CD4-positive, alpha-beta T cell treated with Interleukin-6 for 4 hours (primary cell): ENCODE measurements around the gene UBE2O.
"Not testable (repeated sequence)": the region's sequence is repeated elsewhere in the genome, so short reads cannot be mapped to it uniquely, and the experiment has no call there.

ENCODE experiments used
- DNase-seq: peaks from one replicate; pipeline ENCODE4 v3.0.0-alpha.2; 2020; ENCODE audit warnings: mixed read lengths

UBE2O gene

DNA sequence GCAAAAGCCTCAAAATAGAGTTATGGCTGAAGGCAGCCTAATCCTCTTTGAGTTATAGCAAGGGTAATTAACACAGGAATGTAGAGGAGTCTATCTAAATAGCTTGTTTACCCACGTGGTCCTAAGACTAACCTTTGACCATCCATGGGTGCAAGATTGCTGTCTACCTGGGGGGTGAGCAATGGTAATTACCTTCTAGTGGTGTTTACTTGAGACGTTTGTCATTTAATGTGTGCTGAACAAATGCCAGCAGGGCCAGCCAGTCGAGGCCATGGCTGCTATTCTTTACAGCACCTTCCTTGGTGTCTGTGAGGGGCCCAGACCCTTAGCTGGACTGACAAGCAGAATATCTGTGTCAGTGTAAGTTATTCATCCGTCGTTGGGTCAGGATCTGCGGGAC, 85.3 kb downstream of the UBE2O start:
- no peak for DNase-seq

DNA sequence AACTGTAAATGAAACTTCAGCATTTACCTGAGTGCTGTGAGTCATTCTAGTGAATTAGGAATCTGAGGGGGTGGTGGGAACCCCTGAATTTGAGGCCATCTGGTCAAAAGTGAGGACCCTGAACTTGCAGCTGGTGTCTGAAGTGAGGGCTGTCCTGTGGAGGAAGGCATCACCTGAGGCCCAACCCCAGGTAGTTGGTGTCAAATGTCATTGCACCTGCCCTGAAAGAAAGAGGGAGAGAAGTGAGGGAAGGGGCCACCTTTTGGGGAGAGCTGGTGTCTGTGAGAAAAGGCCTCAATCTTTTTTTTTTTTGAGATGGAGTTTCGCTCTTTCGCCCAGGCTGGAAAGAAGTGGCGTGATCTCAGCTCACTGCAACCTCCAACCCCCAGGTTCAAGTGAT, 86.7 kb downstream of the UBE2O start:
- DNase-seq = no peak

DNA sequence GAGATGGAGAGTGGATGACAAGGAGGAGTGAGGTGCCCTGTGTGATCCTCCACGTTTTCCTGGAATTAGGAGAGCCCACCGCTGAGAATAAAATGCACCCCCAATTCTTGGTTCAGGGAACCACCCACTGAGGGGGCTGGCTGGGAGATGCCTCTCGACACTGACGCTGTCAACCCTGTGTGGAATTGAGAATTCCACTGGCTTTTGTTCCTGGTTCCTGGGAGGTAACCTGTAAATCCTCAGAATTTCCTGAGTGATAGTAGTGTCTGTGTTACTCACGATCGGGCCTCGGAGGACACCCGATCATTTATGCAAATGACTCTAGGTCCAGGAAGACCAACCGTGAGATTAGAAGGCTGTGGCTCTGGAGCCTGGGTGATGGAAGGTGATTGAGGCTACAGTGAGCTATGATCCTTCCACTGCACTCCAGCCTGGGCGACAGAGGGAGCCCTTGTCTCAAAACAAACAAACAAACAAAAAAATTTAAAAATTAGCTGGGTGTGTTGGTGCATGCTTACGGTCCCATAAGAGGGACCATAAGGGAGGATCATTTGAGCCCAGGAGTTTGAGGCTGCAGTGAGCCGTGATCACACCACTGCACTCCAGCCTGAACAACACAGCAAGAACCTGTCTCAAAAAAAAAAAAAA, 87.6 kb downstream of the UBE2O start:
- DNase-seq = no peak

DNA sequence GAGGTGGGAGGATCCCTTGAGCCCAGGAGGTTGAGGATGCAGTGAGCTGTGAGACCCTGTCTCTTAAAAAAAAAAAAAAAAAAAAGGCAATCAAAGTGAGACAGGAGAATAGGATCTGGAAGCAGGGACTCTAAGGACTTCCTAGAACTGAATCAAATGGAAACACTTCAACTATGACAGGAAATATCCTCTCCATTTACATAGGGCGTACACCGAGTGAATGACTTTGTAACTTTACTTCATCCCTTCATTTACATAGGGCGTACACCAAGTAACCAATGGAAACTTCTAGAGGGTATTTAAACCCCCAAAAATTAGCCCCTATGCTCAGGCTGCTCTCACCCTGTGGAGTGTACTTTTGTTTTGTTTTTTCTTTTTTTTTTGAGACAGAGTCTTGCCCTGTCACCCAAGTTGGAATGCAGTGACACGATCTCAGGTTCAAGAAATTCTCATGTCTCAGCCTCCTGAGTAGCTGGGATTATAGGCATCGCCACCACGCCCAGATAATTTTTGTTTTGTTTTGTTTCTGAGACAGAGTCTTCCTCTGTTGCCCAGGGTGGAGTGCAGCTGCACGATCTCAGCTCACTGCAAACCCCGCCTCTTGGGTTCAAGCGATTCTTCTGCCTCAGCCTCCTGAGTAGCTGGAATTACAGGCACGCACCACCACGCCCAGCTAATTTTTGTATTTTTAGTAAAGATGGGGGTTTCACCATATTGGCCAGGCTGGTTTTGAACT, 89.7 kb downstream of the UBE2O start:
- no peak for DNase-seq

DNA sequence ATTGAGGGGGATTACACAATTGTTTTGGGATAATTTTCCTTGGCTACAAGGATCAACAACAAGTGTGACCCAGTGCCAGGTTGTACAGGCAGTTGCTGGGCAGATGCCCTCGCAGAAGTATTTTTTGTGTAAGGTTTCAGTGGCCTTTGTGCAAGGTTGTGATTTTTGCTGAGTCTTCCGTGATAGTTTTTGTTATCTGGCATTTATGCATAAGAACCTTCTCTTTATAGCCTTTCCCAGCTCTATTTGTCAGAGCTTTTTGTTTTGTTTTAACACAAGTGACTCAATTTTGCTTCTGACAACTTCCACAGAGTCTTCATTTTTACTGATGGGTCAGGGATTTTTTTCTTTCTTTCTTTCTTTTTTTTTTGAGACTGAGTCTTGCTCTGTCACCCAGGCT, 92.5 kb downstream of the UBE2O start:
- no peak for DNase-seq

DNA sequence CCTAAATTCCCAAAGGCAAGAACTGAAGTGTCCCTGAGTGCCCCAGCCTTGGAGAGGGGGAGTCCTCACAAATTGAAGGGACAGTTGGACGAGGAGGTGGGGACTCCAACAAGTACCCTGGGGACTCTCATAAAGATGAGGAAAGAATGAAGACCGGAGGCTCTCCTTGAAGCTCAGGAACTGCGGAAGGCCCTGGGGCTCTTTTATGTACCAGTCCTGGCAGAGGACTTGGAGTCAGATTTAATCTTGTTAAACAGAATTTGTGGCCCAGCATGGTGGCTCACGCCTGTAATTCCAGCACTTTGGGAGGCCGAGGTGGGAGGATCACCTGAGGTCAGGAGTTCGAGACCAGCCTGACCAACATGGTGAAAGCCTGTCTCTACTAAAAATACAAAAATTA, 93.2 kb downstream of the UBE2O start:
- not testable (repeated sequence) for DNase-seq

DNA sequence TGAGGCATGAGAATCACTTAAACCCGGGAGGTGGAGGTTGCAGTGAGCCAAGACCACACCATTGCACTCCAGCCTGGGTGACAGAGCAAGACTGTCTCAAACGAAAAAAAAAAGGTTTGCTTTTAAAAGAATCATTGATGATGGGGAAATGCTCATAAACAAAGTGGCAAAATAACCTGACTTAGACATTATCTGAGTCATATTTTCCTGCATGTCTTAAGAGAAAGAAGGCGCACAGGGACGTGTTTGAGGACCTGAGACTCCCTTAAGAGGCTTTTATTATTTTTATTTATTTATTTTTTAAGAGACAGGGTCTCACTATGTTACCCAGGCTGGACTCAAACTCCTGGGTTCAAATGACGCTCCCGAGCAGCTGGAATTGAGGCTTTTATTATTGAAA, 93.6 kb downstream of the UBE2O start:
- DNase-seq = no peak

DNA sequence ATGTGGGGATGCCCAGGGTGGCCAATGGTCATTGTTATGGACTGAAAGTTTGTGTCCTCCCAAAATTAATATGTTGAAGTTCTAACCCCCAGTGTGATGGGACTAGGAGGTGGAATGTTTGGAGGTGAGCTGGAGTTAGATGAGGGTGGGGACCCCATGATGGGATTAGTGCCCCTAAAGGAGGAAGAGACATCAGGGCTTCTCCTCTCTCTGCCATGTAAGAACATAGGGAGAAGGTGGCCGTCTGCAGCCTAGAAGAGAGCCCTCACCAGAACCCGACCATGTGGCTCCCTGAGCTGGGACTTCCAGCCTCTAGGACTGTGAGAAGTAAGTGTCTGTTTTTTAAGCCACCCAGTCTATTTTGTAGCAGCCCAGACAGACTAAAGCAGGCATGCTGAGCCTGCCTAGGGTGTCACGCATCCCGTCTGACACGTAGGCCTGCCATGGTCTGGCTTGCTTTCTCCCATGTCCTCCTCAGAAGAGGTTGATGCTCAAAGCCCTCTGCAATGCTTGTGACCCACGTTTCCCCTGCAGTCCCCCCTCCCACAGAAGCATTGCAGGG, 95.3 kb downstream of the UBE2O start:
- DNase-seq = no peak

DNA sequence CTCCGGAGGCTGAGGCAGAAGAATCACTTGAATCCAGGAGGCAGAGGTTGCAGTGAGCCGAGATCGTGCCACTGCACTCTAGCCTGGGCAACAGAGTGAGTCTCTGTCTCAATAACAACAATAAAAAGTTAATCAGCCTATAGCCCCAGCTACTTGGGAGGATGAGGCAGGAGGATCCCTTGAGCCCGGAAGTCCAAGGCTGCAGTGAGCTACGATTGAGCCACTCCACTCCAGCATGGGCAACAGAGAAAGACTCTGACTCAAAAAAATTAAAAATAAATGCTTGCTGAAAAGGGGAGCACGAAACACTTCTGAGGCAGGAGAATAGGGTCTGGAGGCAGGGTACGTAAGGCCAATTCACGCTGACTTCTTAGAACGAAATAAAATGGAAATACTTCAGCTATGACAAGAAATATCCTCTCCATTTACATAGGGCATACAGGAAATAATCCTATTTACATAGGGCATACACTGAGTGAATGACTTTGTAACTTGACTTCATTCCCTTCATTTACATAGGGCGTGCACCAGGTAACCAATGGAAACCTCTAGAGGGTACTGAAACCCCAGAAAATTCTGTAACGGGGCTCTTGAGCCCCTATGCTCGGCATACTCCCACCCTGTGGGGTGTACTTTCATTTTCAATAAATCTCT, 96.0 kb downstream of the UBE2O start:
- DNase-seq = no peak

DNA sequence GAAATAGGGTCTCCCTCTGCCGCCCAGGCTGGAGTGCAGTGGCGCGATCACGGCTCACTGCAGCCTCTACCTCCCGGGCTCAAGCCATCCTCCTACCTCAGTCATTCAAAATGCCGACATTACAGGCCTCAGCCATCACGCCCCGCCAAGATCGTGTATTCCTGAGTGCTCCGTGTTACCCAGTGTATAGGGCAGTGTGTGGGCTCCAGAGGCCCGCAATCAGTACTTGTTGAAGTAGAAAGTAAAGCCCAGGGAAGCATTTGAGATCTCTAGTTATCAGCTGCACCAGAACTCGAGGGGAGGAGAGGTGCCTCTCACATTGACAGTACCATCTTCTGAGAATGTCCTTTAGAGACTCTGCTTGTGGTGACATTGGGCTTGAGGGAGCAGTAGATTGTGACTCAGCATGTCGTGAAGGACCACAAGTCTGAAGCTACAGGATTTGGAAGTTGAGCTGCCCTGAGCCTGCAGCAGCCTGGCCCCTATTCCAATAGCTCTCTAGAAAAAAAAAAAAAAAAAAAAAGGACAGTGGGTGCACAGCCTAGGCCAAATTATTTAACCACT, 98.1 kb downstream of the UBE2O start:
- no peak for DNase-seq

DNA sequence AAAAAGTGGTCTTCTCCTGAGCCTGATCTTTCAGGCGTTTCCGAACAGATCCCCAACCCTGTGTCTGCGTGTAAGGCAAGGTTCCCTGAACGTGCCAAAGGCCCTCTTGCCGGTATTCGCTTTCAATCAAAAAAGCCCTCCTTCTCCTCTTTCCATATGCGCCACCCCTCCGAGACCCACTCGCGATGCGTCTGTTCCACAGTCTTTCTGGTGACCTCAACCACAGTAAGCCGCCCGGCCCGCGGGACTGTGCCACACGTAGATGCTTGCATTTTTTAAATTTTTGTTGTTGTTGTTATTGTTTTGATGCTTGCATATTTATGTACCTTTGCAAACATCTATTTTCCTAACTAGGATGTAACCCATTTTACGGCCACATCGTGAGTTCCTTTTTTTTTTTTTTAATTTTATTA, 98.6 kb downstream of the UBE2O start:
- no peak for DNase-seq

DNA sequence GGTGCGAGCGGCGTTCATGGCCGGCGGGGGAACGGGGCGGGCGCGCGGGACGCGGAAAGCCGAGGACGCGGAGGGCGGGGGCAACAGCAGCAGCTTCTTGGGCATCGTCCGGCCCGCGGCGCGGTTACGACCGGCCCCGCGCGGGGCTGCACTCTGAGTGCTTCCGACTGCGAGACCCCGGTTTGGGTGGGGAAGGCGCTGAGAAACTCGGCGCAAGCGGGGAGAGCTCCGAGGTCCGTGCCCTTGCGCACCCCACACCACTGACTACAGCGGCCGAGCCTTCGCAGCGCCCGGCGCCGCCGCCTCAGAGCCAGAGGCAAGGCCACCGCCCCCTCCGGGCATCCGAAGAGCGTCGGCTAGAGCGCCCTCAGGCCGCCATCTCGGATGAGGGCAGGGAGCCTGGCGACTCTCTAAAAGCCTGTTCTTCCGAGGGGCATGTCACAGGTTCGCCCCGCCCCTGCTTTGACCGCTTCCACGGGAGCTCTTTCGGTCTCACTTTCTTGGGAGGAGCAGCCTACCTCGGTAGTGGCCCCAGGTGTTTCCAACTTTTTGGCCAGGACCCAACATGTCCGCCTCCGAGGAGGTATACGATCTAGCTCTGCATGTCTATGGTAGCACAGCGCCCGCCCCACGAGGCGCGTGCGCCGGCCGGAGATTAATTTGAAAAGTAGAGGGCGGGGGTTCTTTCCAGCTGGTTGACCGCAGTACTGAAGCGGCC, 99.2 kb downstream of the UBE2O start, which contains the start of gene PRPSAP1:
PRPSAP1 (minus strand) TSS at position 318 of the 718 bp plus-strand sequence; CDS start at position 105, 213 bp downstream.
- DNase-seq = peak; percentile 85

DNA sequence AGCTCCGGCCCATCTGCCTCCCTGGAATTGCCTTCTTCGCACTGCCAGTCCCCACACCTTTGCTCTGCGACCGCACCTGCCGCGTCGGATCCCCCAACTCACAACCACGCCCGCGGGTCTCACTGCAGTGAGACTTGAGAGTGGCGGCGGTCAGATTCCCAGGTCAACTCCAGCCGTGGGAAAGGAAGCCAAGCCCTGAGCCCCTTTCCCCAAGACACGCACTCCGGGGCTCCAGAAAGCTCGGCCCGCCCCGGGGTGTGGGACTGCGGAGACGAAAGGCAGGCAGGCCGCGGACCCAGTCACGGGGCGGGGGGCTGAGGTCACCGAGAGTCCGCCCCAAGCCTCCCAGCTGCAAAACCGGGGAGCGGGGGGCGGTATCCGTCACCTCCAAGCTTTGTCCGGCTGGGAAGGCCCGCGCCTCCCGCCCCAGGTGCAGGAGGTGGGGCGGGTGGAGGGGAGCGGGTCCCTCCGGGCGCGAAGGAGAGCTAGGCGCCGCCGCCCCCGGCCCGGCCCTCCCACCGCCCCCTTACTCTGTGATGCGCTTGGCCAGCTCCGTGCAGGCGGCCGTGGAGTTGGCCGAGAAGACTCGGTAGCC, 99.9 kb downstream of the UBE2O start:
- DNase-seq = peak; percentile 12

DNA sequence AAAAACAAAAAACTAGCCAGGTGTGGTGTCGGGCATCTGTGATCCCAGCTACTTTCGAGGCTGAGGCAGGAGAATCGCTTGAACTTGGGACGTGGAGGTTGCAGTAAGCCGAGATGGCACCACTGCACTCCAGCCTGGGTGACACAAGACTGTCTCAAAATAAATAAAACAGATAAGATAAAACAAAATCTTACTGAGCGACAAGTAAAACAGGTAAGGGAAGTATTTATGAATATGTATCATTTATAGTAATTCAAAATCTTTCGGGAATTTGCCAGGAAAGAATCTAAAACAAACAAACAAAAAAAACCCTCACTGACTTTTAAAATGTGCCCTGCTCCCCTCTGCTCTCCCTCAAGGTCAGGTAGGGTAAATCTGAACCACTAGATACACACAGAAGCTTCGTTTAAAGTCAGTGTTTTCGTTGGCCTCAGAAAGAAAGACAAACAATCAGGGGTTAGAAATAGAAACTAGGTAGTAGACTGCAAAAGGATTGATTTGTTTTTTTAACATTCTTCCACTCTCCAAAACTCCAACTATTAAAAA, 101.4 kb downstream of the UBE2O start:
- DNase-seq = no peak

DNA sequence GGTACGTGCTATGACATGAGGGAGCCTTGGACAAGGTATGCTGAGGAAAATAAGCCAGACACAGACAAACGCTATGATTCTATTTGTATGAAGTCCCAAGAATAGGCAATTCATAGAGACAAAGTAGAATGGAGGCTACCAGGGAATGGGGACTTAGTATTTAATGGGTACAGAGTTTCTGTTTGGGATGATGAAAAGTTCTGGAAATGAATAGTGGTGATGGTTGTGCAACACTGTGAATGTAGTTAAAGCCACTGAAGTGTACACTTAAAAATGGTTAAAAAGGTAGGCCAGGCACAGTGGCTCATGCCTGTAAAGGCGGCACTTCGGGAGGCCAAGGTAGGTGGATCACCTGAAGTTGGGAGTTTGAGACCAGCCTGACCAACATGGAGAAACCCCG, 102.5 kb downstream of the UBE2O start:
- DNase-seq = no peak

DNA sequence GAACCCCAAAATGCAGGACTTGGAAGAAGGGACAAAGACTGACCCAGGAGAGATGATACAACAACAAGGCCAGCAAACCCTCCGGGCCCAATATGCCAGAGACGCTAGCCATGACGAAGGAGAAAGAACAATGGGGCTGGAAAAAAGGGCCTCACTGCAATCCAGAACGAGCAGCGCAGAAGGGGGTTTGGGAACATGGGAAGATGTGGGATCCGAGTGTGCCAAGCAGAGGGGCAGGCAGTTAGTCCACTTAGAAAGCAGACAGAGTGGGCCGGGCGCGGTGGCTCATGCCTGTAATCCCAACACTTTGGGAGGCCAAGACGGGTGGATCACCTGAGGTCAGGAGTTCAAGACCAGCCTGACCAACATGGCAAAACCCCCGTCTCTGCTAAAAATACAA, 106.0 kb downstream of the UBE2O start:
- not testable (repeated sequence) for DNase-seq

DNA sequence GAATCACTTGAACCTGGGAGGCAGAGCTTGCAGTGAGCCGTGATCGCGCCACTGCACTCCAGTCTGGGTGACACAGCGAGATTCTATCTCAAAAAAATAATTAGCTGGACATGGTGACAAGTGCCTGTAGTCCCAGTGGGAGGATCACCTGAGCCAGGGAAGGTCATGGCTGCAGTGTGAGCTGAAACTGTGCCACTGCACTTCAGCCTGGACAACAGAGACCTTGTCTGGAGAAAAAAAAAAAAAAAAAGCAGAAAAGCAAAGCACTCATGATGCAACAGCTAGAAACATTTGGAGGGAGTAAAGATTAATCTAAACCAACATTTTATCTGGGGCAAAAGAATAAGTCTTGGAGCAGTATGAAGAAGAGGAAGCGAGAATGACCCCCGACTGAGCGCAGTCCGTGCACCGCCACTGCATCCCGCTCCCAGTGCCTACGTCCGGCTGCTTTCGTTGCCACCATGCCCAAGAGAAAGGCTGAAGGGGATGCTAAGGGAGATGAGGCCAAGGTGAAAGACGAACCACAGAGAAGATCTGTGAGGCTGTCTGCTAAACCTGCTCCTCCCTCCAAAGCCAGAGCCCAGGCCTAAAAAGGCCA, 107.5 kb downstream of the UBE2O start:
- DNase-seq = no peak

DNA sequence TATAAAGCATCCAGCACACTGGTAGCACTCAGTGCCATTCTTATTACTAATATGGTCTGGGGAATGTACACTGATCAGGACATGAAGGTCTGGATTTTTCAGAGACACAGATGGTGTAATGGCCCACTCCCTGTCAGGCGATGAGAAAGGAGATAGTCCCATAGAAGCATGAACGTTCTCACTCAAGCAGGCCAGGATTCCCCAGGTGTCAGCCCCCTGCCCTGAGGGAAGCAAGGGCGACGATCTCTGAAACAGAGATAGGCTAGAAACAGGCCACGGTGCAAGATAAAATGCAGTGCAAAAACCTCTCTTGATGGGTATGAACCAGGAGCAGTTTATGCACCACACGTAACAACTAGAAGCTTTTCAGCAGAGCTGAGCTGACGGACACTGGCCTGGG, 109.8 kb downstream of the UBE2O start:
- DNase-seq = no peak

DNA sequence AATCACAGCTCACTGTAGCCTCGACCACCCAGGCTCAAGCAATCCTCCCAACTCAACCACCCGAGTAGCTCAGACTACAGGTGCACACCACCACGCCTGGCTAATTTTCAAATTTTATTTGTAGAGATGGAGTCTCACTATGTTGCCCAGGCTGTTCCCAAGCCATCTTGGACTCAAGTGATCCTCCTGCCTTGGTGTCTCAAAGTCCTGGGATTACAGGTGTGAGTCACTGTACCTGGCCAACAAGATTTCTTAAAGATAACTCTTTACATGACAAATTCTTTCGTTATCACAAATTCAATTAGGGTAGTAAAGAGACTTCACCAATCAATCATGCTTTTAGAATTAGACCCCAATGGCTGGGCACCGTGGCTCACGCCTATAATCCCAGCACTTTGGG, 111.7 kb downstream of the UBE2O start:
- no peak for DNase-seq
